Keratinocyte (primary cell): Measurements from ENCODE around the gene NAP1L5. TPM values are rescaled to one million over a fixed set of nuclear protein-coding genes. Genes with fewer than 3 reads are reported as not detected.

Experiments used
- DNase-seq: peaks from one replicate; pipeline ENCODE4 v3.0.0-alpha.2; 2011; ENCODE audit warnings: low read depth, missing footprints, low spot score
- FAIRE-seq: peaks from 2 replicates; lab custom pipeline; 2011; peaks lifted over from hg19 to GRCh38; lab: Jason Lieb, UNC
- H2AFZ ChIP-seq: 2 replicates; pipeline ENCODE4 v1.6.0; 2012; ENCODE audit warnings: low read length, control low read depth, inconsistent platforms; ENCODE audit not compliant: control insufficient read depth
- H3K27ac ChIP-seq: 2 replicates; pipeline ENCODE4 v1.5.1; 2011; ENCODE audit warnings: low read length; ENCODE audit not compliant: control insufficient read depth, insufficient read depth
- H3K27me3 ChIP-seq: 3 replicates; pipeline ENCODE4 v1.6.0; 2011; ENCODE audit warnings: low read length; ENCODE audit not compliant: control insufficient read depth, insufficient read depth; ENCODE audit errors: extremely low read depth
- H3K36me3 ChIP-seq, 2 experiments: 2 replicates in 1 of 2; 3 replicates in 1 of 2; pipeline ENCODE4 v1.5.1; 2011; ENCODE audit warnings: low read length in 2 of 2, mild to moderate bottlenecking in 1 of 2; ENCODE audit not compliant: control insufficient read depth in 2 of 2, insufficient read depth in 2 of 2; ENCODE audit errors: extremely low read depth in 1 of 2
- H3K4me1 ChIP-seq: 3 replicates; pipeline ENCODE4 v1.5.1; 2011; ENCODE audit warnings: low read length; ENCODE audit not compliant: control insufficient read depth, insufficient read depth; ENCODE audit errors: extremely low read depth
- H3K4me2 ChIP-seq: 3 replicates; pipeline ENCODE4 v1.6.0; 2011; ENCODE audit warnings: low read depth, low read length; ENCODE audit not compliant: control insufficient read depth, insufficient read depth; ENCODE audit errors: extremely low read depth
- H3K4me3 ChIP-seq, 3 experiments: fragments of 200-600 bp in 1 of 3; sonication (generic) in 1 of 3; 2 replicates in 2 of 3; 3 replicates in 1 of 3; pipeline ENCODE4 v1.5.1; 2011 to 2016; ENCODE audit warnings: low read length in 3 of 3, mild to moderate bottlenecking in 3 of 3, control low read depth in 2 of 3, inconsistent platforms in 1 of 3, low read depth in 1 of 3, mixed read lengths in 1 of 3, mixed run types in 1 of 3, moderate library complexity in 1 of 3; ENCODE audit not compliant: control insufficient read depth in 2 of 3, insufficient read depth in 2 of 3; ENCODE audit errors: extremely low read depth in 1 of 3
- H3K79me2 ChIP-seq: 2 replicates; pipeline ENCODE4 v1.6.0; 2012; ENCODE audit warnings: low read length; ENCODE audit not compliant: control insufficient read depth, insufficient read depth
- H3K9ac ChIP-seq: 3 replicates; pipeline ENCODE4 v1.6.0; 2011; ENCODE audit warnings: low read length; ENCODE audit not compliant: control insufficient read depth, insufficient read depth; ENCODE audit errors: extremely low read depth
- H3K9me1 ChIP-seq: 3 replicates; pipeline ENCODE4 v1.6.0; 2011; ENCODE audit warnings: low read length; ENCODE audit not compliant: control insufficient read depth, insufficient read depth; ENCODE audit errors: extremely low read depth
- H3K9me3 ChIP-seq: 2 replicates; pipeline ENCODE4 v1.5.1; 2012; ENCODE audit warnings: low read depth, low read length; ENCODE audit not compliant: control insufficient read depth
- H4K20me1 ChIP-seq: 3 replicates; pipeline ENCODE4 v1.6.0; 2011; ENCODE audit warnings: low read length; ENCODE audit not compliant: control insufficient read depth, insufficient read depth; ENCODE audit errors: extremely low read depth
- CTCF ChIP-seq, 3 experiments: IDR thresholded peaks in 1 of 3; conservative IDR thresholded peaks in 1 of 3; optimal IDR thresholded peaks in 1 of 3; 2 replicates in 2 of 3; 3 replicates in 1 of 3; pipeline versions ENCODE3 to v1.5.1; 2011; ENCODE audit warnings: low read length in 3 of 3, mild to moderate bottlenecking in 3 of 3, moderate library complexity in 2 of 3, control low read depth in 1 of 3, inconsistent platforms in 1 of 3; ENCODE audit not compliant: insufficient read depth in 2 of 3; ENCODE audit errors: extremely low read depth in 1 of 3
- EZH2 ChIP-seq: IDR thresholded peaks from one replicate; pipeline ENCODE4 v1.6.1; 2012; ENCODE audit warnings: inconsistent platforms, mild to moderate bottlenecking, low read length, moderate library complexity
- dilution Hi-C: fragments of 300-500 bp; cut with MboI; formaldehyde crosslinking; loops from one replicate; pipeline ENCODE4 v1.7.0; 2020; ENCODE audit warnings: low sequenced_read_pairs; ENCODE audit not compliant: extremely low pct_ligation_motif_present
- polyA plus RNA-seq, 5 experiments: library from polyadenylated mRNA; depleted of rRNA in 3 of 5; stranded (reverse) in 3 of 5; stranded (forward) in 1 of 5; unstranded in 1 of 5; fragments of >200 nt; gene quantifications; 1 replicate in 1 of 5; 2 replicates in 3 of 5; 3 replicates in 1 of 5; pipeline versions ENCODE4 v1.2.1 to v1.2.3, GENCODE V29; 2011 to 2012; ENCODE audit warnings: missing spikeins in 2 of 5, low read depth in 1 of 5, low replicate concordance in 1 of 5

NAP1L5 gene
- polyA plus RNA-seq, 1 donor (not counting 4 experiments of a cell fraction or from before 2014, with no cell fraction given) = 1.8 TPM

DNA sequence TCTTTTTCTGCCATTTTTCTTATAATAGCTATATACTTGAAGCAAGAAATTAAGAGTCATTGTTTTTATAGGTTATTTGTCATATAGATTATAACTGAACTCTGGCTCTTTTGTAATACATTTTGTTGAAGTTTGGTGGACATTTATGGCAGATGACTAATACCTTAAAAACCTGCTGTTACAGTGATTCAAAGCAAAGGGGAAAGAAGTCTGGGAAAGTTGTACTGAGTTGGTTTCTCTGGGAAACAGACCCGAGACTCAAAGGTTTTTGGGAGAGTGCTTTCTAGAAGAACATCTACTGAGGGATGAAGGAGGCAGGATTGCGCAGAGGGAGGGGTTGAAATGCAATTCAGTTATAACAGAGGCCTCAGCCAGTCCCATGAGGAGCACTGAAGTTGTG is 35.9 kb downstream of the NAP1L5 start:
- H3K27me3 ChIP-seq = no peaks in the 10 kb centered on the region
- H3K27ac ChIP-seq = no peak overlapping the region
- TF ChIP-seq CTCF (optimal IDR thresholded peaks at IDR 0.05 in 1 of 3, IDR thresholded peaks at IDR 0.05 in 1 of 3, conservative IDR thresholded peaks at IDR 0.05 in 1 of 3; ENCODE audit: extremely low read depth in 1 of 3, insufficient read depth in 2 of 3, low read length in 3 of 3) (no peak), EZH2 (no peak)
- no peaks in the 10 kb centered on the region for H3K9me3 ChIP-seq
- dilution Hi-C loops = no loop called here
- peaks cover 15% of the 10 kb centered on the region for H3K4me1 ChIP-seq
- no peak overlapping the region for H3K4me2 ChIP-seq
- H3K9me1 ChIP-seq = no peaks in the 10 kb centered on the region
- no peak for DNase-seq
- no peak overlapping the region for H3K9ac ChIP-seq
- no peak overlapping the region for H3K4me3 ChIP-seq
- no peak for FAIRE-seq
- no peaks in the 10 kb centered on the region for H3K79me2 ChIP-seq
- H3K36me3 ChIP-seq = peaks cover 2 to 14% of the 10 kb centered on the region in 2 experiments
- no peaks in the 10 kb centered on the region for H4K20me1 ChIP-seq
- H2AFZ ChIP-seq = no peak overlapping the region

DNA sequence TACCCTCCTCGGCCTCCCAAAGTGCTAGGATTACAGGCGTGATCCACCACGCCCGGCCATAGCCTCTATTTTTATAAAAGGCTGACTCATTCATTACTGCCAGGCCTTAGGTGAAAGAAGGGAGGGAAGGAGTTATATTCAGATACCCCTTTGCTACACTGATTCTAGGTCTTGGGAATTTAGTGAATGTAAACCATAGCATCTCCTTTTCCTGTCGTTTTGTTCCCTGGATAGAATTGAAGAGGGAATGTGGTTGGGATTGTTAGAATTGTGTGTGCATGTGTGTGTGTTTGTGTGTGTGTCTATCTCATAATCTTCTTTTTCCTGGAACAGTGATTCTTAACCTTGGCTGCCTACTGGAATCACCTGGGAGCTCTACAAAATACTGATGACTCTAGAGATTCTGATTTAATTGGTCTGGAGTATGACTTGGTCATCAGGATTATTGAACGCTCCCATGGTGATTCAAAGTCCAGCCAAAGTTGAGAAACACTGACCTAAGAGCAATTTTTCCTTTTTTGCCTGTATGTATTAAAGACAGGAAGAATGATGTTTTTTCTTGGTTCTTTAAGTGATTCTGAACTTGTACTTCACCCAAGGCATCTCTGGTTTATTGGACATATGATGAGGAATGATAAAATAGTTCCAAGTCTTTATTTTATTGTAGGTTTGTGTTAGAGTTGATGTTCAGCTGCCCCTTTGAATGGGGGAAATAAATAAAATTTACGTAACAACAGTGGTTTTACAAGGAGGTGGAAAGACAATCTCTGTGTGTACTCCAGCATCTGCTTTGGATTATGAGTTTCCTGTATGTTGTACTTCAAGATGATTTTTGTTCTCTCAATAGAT is 37.0 kb downstream of the NAP1L5 start:
- dilution Hi-C loops = no loop called here
- Histone ChIP-seq H3K4me2 (no peak overlapping the region), H2AFZ (no peak overlapping the region), H3K27ac (peak overlapping the region; percentile 18), H3K79me2 (no peaks in the 10 kb centered on the region), H3K4me1 (peaks cover 15% of the 10 kb centered on the region), H3K9me3 (no peaks in the 10 kb centered on the region), H3K4me3 (no peak overlapping the region), H3K9me1 (peaks cover 1% of the 10 kb centered on the region), H3K36me3 (peaks cover 5 to 17% of the 10 kb centered on the region in 2 experiments), H4K20me1 (no peaks in the 10 kb centered on the region), H3K27me3 (no peaks in the 10 kb centered on the region), H3K9ac (no peak overlapping the region)
- peak; percentile 9 for FAIRE-seq
- no peak for DNase-seq
- TF ChIP-seq CTCF (optimal IDR thresholded peaks at IDR 0.05 in 1 of 3, IDR thresholded peaks at IDR 0.05 in 1 of 3, conservative IDR thresholded peaks at IDR 0.05 in 1 of 3; ENCODE audit: extremely low read depth in 1 of 3, insufficient read depth in 2 of 3, low read length in 3 of 3) = no peak
- no peak for TF ChIP-seq EZH2
